HG03108 (cell line): ENCODE data around the gene CEP78.
A peak's percentile ranks its signal among the peaks of the same experiment; 100 is the strongest.
"Not testable (repeated sequence)": the region's sequence is repeated elsewhere in the genome, so short reads cannot be mapped to it uniquely, and the experiment has no call there.

Source experiments
- ATAC-seq: cut with Tn5 transposase; IDR thresholded peaks from one replicate; pipeline ENCODE4 v1.9.1; 2021; ENCODE audit warnings: moderate library complexity; ENCODE audit not compliant: unreplicated experiment

The CEP78 gene

GRCh38 chr9:78235256-78235761 is 566 bp upstream of the CEP78 start:
- ATAC-seq: no peak

GRCh38 chr9:78236551-78236910 is 656 bp downstream of the CEP78 start:
- peak; percentile 14 for ATAC-seq

GRCh38 chr9:78238046-78239038 is 2.5 kb downstream of the CEP78 start:
- no peak for ATAC-seq

- no peak for ATAC-seq
These were observed 3.6 kb downstream of the CEP78 start for GRCh38 chr9:78239506-78239905.

- no peak for ATAC-seq
These were observed 6.2 kb downstream of the CEP78 start for GRCh38 chr9:78242041-78242440.

GRCh38 chr9:78243130-78243529 is 7.3 kb downstream of the CEP78 start:
- ATAC-seq: no peak

GRCh38 chr9:78245401-78245800 is 9.5 kb downstream of the CEP78 start:
- no peak for ATAC-seq

- no peak for ATAC-seq
These were observed 12.8 kb downstream of the CEP78 start for GRCh38 chr9:78248635-78249034.

GRCh38 chr9:78249542-78249941 is 13.7 kb downstream of the CEP78 start:
- ATAC-seq: no peak

GRCh38 chr9:78252616-78253015 is 16.7 kb downstream of the CEP78 start:
- no peak for ATAC-seq

- no peak for ATAC-seq
These were observed 17.4 kb downstream of the CEP78 start for GRCh38 chr9:78253285-78253684.

- ATAC-seq: no peak
These were observed 25.6 kb downstream of the CEP78 start for GRCh38 chr9:78261403-78262001.

- ATAC-seq: no peak
These were observed 26.8 kb downstream of the CEP78 start for GRCh38 chr9:78262655-78263054.

- ATAC-seq: no peak
These were observed 32.0 kb downstream of the CEP78 start for GRCh38 chr9:78267889-78268288.

- ATAC-seq: no peak
These were observed 33.9 kb downstream of the CEP78 start for GRCh38 chr9:78269784-78270183.

GRCh38 chr9:78272307-78272706 is 36.4 kb downstream of the CEP78 start:
- no peak for ATAC-seq

GRCh38 chr9:78273761-78274160 is 37.9 kb downstream of the CEP78 start:
- no peak for ATAC-seq

GRCh38 chr9:78278177-78278777 is 42.4 kb downstream of the CEP78 start:
- ATAC-seq: no peak

- no peak for ATAC-seq
These were observed 42.9 kb downstream of the CEP78 start for GRCh38 chr9:78278801-78279200.

- ATAC-seq: no peak
These were observed 45.2 kb downstream of the CEP78 start for GRCh38 chr9:78280982-78281668.

- ATAC-seq: not testable (repeated sequence)
These were observed 48.3 kb downstream of the CEP78 start for GRCh38 chr9:78284181-78284580.
